GM15510 (cell line): ENCODE data around the gene FBXW4.

Experiments
- POLR2A ChIP-seq: IDR thresholded peaks from 3 replicates; pipeline ENCODE4 v1.6.1; 2011; ENCODE audit warnings: borderline replicate concordance; ENCODE audit not compliant: insufficient read length; ENCODE audit errors: extremely low read depth

Gene FBXW4

GRCh38 chr10:101686133-101686925 lies 8.6 kb downstream of the FBXW4 start:
- no peak for TF ChIP-seq POLR2A

- no peak for TF ChIP-seq POLR2A
Measured at GRCh38 chr10:101684782-101685181, 10.2 kb downstream of the FBXW4 start.

GRCh38 chr10:101683276-101683675 lies 11.7 kb downstream of the FBXW4 start:
- TF ChIP-seq POLR2A: no peak

- TF ChIP-seq POLR2A: no peak
Measured at GRCh38 chr10:101682172-101682825, 12.7 kb downstream of the FBXW4 start.

GRCh38 chr10:101676565-101676964 lies 18.4 kb downstream of the FBXW4 start:
- no peak for TF ChIP-seq POLR2A

- no peak for TF ChIP-seq POLR2A
Measured at GRCh38 chr10:101675115-101675514, 19.9 kb downstream of the FBXW4 start.

GRCh38 chr10:101672536-101672935 lies 22.4 kb downstream of the FBXW4 start:
- TF ChIP-seq POLR2A: no peak

GRCh38 chr10:101671453-101671852 lies 23.5 kb downstream of the FBXW4 start:
- TF ChIP-seq POLR2A: no peak

GRCh38 chr10:101670635-101671034 lies 24.3 kb downstream of the FBXW4 start:
- TF ChIP-seq POLR2A: no peak

- no peak for TF ChIP-seq POLR2A
Measured at GRCh38 chr10:101669181-101669580, 25.8 kb downstream of the FBXW4 start.

- no peak for TF ChIP-seq POLR2A
Measured at GRCh38 chr10:101668566-101668965, 26.4 kb downstream of the FBXW4 start.

- no peak for TF ChIP-seq POLR2A
Measured at GRCh38 chr10:101666083-101666482, 28.9 kb downstream of the FBXW4 start.

- no peak for TF ChIP-seq POLR2A
Measured at GRCh38 chr10:101663097-101663496, 31.9 kb downstream of the FBXW4 start.

- TF ChIP-seq POLR2A: no peak
Measured at GRCh38 chr10:101660256-101660655, 34.7 kb downstream of the FBXW4 start.

- TF ChIP-seq POLR2A: no peak
Measured at GRCh38 chr10:101658975-101659374, 36.0 kb downstream of the FBXW4 start.

GRCh38 chr10:101656890-101657289 lies 38.1 kb downstream of the FBXW4 start:
- TF ChIP-seq POLR2A: no peak
